GM12865 (cell line): ENCODE results near the gene CD248.

ENCODE experiments used
- DNase-seq: peaks from one replicate; pipeline ENCODE4 v3.0.0; 2010; ENCODE audit warnings: low read depth
- H3K4me3 ChIP-seq: 2 replicates; pipeline ENCODE4 v1.5.1; 2011; ENCODE audit warnings: mild to moderate bottlenecking, low read depth, low read length, control low read depth
- CTCF ChIP-seq: IDR thresholded peaks from 2 replicates; pipeline ENCODE4 v1.5.1; 2011; ENCODE audit warnings: low read length, control low read depth, low read depth, inconsistent platforms; ENCODE audit not compliant: insufficient read depth; ENCODE audit errors: missing control alignments

The CD248 gene

GRCh38 chr11:66309475-66309874 lies 7.4 kb downstream of the CD248 start:
- no peak for TF ChIP-seq CTCF
- DNase-seq, result no peak
- H3K4me3 ChIP-seq, result no peak overlapping the region

- no peak overlapping the region for H3K4me3 ChIP-seq
- no peak for DNase-seq
- no peak for TF ChIP-seq CTCF
Measured at GRCh38 chr11:66302656-66303055, 14.2 kb downstream of the CD248 start.

GRCh38 chr11:66299186-66299585 lies 17.7 kb downstream of the CD248 start:
- TF ChIP-seq CTCF, result no peak
- H3K4me3 ChIP-seq, result no peak overlapping the region
- DNase-seq, result no peak

GRCh38 chr11:66297610-66298009 lies 19.2 kb downstream of the CD248 start:
- no peak for DNase-seq
- H3K4me3 ChIP-seq, result no peak overlapping the region
- no peak for TF ChIP-seq CTCF

GRCh38 chr11:66294626-66295620 lies 21.9 kb downstream of the CD248 start:
- no peak for DNase-seq
- no peak for TF ChIP-seq CTCF
- no peak overlapping the region for H3K4me3 ChIP-seq

- no peak overlapping the region for H3K4me3 ChIP-seq
- DNase-seq, result no peak
- no peak for TF ChIP-seq CTCF
Measured at GRCh38 chr11:66293777-66294625, 22.8 kb downstream of the CD248 start.
